Measurements from ENCODE around the gene CLIC4.
"Not testable (repeated sequence)": the region's sequence is repeated elsewhere in the genome, so short reads cannot be mapped to it uniquely, and the experiment has no call there.

GRCh38 chr1:24733342-24733741 lies 11.9 kb upstream of the CLIC4 start:
- not testable (repeated sequence) for TF ChIP-seq CTCF (IDR thresholded peaks at IDR 0.05; ENCODE audit: low read depth, low read length); POLR2A (IDR thresholded peaks at IDR 0.05; ENCODE audit: extremely low read depth, insufficient read length); MYC (IDR thresholded peaks at IDR 0.05; ENCODE audit: low read depth, low read length)

Measured in NB4 (cell line).